ENCODE data around the gene DDX23.
"Not testable (repeated sequence)": the region's sequence is repeated elsewhere in the genome, so short reads cannot be mapped to it uniquely, and the experiment has no call there.

DDX23 gene

GRCh38 chr12:48863291-48863690, 11.3 kb upstream of the DDX23 start:
- peak in 33 of 56 donors; percentile 8 to 63 (median 33) for DNase-seq

GRCh38 chr12:48862760-48863159, 10.8 kb upstream of the DDX23 start:
- peak in 26 of 56 donors; percentile 6 to 64 (median 34) for DNase-seq

DNA sequence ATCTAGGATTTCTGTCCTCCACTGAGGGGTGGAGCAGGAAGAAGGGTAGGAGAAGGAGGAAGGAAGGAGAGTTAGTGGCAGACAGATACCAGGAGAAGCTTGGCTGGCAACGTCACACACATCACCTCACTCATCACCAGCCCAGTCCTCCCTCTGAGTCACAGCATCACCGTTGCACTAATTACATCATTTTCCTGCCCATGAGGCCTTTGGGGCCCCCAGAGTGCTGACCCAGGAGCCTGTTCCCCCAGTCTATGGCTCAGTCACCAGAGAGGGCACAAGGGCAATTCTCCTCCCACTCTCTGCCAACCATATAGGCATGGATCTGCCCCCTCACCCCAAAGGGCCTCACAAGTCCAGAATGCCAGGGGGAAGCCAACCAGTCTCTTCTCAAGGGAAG, 9.1 kb upstream of the DDX23 start:
- no peak for DNase-seq

DNA sequence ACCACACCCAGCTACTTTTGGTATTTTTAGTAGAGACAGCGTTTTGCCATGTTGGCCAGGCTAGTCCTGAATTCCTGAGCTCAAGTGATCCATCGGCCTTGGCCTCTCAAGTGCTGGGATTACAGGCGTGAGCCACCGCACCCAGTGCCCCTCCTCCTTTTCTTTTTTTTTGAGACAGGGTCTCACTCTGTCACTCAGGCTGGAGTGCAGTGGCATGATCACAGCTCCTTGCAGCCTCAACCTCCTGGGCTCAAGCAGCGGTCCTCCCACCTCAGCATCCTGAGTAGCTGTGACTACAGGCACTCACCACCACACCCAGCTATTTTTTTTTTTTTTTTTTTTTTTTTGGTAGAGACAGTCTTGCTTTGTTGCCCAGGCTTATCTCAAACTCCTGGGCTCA, 8.3 kb upstream of the DDX23 start:
- not testable (repeated sequence) for DNase-seq

- DNase-seq = no peak
Measured at GRCh38 chr12:48859607-48860006, 7.6 kb upstream of the DDX23 start.

GRCh38 chr12:48858043-48858442, 6.1 kb upstream of the DDX23 start:
- DNase-seq = no peak

- no peak for DNase-seq
Measured at GRCh38 chr12:48857278-48857994, 5.5 kb upstream of the DDX23 start.

GRCh38 chr12:48856379-48856778, 4.4 kb upstream of the DDX23 start:
- no peak for DNase-seq

- not testable (repeated sequence) for DNase-seq
Measured at GRCh38 chr12:48854932-48855331, 3.0 kb upstream of the DDX23 start.

GRCh38 chr12:48854488-48854887, 2.5 kb upstream of the DDX23 start:
- DNase-seq = no peak

DNA sequence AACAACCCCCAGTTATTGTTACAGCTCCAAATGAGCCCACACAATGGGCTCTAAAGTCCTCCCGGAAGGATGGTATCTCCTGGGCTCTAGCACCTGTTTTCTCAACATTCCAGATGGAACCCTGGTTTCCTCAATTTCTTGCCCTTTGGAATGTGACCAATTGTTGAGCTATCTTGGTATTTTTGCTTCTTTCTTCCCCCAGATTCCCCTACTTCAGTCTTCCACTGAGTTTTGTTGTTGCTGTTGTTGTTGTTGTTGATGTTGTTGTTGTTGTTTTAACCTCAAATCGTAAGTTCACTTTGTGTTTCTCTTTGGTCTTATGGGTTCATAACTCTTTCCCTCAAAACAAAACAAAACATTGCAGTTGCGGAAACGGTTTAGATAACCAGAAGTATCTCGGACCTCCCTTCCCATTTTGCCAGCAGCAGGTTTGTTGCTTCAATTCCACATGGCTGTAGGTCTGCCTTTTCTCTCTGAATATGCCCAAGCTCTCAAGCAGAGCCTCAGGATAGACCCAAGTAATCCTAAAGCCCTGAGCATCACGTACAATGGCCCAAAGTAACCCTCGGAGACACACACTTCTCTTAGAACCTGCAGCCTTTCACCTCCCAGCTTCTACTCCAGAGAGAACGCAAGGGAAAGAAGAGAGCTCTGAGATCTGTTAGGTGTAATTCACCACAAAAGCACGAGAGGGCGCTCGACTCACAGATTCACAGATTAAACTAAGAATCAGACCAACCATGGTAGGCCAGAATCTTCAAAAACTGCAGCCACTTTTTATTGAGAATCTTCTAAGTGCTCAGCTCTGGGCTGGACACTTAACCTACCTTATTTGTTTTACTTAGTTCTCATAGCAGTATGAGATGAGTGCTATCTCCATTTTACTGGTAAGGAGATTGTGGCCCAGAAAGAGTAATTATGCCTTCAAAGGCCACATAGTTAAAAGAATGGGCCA, 1.0 kb upstream of the DDX23 start:
- DNase-seq = peak in 54 of 56 donors; percentile 11 to 97 (median 76)

GRCh38 chr12:48842021-48842420, 9.9 kb downstream of the DDX23 start:
- not testable (repeated sequence) for DNase-seq

DNA sequence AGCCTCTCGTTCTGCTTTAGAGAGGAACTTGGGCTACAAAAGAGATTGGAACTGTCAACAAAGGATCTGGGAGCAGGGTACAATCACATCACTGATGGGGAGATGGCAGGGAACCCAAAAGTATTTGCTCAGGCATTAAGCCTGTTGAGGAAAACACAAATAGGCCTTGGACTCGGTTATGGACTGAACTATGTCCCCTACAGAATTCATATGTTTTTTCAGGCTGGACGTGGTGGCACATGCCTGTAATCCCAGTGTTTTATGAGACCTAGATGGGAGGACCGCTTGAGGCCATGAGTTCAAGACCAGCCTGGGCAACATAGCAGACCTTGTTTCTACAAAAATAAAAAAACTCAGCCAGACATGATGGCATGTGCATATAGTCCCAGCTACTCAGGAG, 13.9 kb downstream of the DDX23 start:
- DNase-seq = no peak

GRCh38 chr12:48832321-48833060, 19.5 kb downstream of the DDX23 start:
- DNase-seq = no peak

GRCh38 chr12:48831257-48831656, 20.7 kb downstream of the DDX23 start:
- DNase-seq = no peak

- DNase-seq = no peak
Measured at GRCh38 chr12:48828841-48829575, 23.0 kb downstream of the DDX23 start.

GRCh38 chr12:48828293-48828692, 23.7 kb downstream of the DDX23 start:
- DNase-seq = no peak

DNA sequence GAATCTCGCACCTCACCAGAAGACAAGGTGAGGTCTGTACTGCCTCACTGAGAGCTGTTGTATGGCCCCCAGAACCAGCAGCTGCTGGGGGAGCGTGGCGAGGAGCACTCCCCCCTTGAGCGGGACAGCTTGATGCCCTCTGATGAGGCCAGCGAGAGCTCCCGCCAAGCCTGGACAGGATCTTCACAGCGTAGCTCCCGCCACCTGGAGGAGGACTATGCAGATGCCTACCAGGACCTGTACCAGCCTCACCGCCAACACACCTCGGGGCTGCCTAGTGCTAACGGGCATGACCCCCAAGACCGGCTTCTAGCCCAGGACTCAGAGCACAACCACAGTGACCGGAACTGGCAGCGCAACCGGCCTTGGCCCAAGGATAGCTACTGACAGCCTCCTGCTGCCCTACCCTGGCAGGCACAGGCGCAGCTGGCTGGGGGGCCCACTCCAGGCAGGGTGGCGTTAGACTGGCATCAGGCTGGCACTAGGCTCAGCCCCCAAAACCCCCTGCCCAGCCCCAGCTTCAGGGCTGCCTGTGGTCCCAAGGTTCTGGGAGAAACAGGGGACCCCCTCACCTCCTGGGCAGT, 24.4 kb downstream of the DDX23 start:
- DNase-seq = no peak

DNA sequence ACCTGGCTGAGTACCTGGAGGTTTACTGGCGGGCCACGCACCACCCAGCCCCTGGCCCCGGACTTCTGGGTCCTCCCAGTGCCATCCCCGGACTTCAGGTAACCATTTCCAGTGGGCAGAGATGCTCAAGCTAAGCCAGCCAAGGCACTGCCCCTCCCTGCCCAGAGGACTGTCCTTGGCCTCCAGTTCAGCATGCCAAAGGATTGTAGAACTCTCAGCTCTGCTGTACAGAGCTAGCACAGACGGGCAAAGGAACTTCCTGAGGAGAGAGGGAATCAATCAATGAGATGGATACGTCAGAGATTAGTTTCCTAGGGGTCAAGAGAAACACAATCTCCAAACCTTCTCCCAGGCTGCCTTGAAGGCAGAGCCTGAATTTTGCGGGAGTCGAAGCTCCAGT, 24.9 kb downstream of the DDX23 start:
- no peak for DNase-seq

DNA sequence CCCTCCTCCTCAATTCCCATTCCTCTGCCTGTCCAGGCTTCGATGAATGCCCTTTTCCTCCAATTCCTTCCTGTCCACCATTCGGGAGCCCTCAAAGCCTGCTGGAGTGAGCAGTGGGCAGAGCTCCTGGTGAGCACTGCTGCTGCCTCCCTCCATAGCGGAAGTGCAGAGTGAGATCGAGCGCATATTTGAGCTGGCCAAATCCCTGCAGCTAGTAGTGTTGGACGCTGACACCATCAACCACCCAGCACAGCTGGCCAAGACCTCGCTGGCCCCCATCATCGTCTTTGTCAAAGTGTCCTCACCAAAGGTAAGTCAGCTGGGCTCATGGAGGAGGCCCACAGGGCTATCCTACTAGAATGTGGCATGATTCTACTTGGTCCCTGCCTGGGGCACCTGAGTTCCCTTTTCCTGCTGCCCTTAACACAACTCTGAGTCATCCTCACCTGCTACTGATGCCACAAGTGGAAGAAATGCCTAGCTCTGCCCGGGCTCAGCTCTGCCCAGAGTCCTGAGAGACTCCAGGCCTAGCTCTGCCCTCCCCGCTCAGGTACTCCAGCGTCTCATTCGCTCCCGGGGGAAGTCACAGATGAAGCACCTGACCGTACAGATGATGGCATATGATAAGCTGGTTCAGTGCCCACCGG, 25.6 kb downstream of the DDX23 start:
- no peak for DNase-seq
